HG02884 (cell line): ENCODE measurements around the gene DYRK1A.

ENCODE experiments used
- ATAC-seq: cut with Tn5 transposase; IDR thresholded peaks from one replicate; pipeline ENCODE4 v1.9.1; 2021; ENCODE audit warnings: mild to moderate bottlenecking, moderate library complexity; ENCODE audit not compliant: unreplicated experiment

DYRK1A gene

GRCh38 chr21:37447288-37447936 is 80.8 kb downstream of the DYRK1A start:
- no peak for ATAC-seq

GRCh38 chr21:37449302-37449937 is 82.8 kb downstream of the DYRK1A start:
- no peak for ATAC-seq

GRCh38 chr21:37450445-37450941 is 83.9 kb downstream of the DYRK1A start:
- no peak for ATAC-seq

- ATAC-seq, result no peak
Observed at GRCh38 chr21:37451446-37451845, 84.9 kb downstream of the DYRK1A start.

- ATAC-seq, result no peak
Observed at GRCh38 chr21:37452227-37452626, 85.7 kb downstream of the DYRK1A start.

GRCh38 chr21:37453350-37453749 is 86.8 kb downstream of the DYRK1A start:
- ATAC-seq, result no peak

- ATAC-seq, result no peak
Observed at GRCh38 chr21:37454869-37455503, 88.4 kb downstream of the DYRK1A start.

GRCh38 chr21:37455504-37455911 is 88.9 kb downstream of the DYRK1A start:
- ATAC-seq, result no peak

- no peak for ATAC-seq
Observed at GRCh38 chr21:37458669-37459276, 92.2 kb downstream of the DYRK1A start.

- ATAC-seq, result no peak
Observed at GRCh38 chr21:37459575-37459974, 93.0 kb downstream of the DYRK1A start.

- no peak for ATAC-seq
Observed at GRCh38 chr21:37460196-37460595, 93.6 kb downstream of the DYRK1A start.

GRCh38 chr21:37461479-37461878 is 94.9 kb downstream of the DYRK1A start:
- ATAC-seq, result no peak

GRCh38 chr21:37462087-37462861 is 95.7 kb downstream of the DYRK1A start:
- no peak for ATAC-seq

GRCh38 chr21:37463083-37463801 is 96.7 kb downstream of the DYRK1A start:
- ATAC-seq, result no peak

GRCh38 chr21:37467082-37467481 is 100.5 kb downstream of the DYRK1A start:
- no peak for ATAC-seq

- ATAC-seq, result no peak
Observed at GRCh38 chr21:37468909-37469308, 102.3 kb downstream of the DYRK1A start.

- ATAC-seq, result no peak
Observed at GRCh38 chr21:37469441-37469840, 102.9 kb downstream of the DYRK1A start.

- ATAC-seq, result no peak
Observed at GRCh38 chr21:37472581-37472980, 106.0 kb downstream of the DYRK1A start.

- no peak for ATAC-seq
Observed at GRCh38 chr21:37473491-37473890, 106.9 kb downstream of the DYRK1A start.

- no peak for ATAC-seq
Observed at GRCh38 chr21:37474342-37474741, 107.8 kb downstream of the DYRK1A start.
